HG03457 (cell line): ENCODE results near the gene DNAI2.
"Not testable (repeated sequence)": the region's sequence is repeated elsewhere in the genome, so short reads cannot be mapped to it uniquely, and the experiment has no call there.

ENCODE experiments used
- ATAC-seq: cut with Tn5 transposase; IDR thresholded peaks from one replicate; pipeline ENCODE4 v1.9.1; 2021; ENCODE audit warnings: moderate number of reproducible peaks; ENCODE audit not compliant: unreplicated experiment

DNAI2 gene

DNA sequence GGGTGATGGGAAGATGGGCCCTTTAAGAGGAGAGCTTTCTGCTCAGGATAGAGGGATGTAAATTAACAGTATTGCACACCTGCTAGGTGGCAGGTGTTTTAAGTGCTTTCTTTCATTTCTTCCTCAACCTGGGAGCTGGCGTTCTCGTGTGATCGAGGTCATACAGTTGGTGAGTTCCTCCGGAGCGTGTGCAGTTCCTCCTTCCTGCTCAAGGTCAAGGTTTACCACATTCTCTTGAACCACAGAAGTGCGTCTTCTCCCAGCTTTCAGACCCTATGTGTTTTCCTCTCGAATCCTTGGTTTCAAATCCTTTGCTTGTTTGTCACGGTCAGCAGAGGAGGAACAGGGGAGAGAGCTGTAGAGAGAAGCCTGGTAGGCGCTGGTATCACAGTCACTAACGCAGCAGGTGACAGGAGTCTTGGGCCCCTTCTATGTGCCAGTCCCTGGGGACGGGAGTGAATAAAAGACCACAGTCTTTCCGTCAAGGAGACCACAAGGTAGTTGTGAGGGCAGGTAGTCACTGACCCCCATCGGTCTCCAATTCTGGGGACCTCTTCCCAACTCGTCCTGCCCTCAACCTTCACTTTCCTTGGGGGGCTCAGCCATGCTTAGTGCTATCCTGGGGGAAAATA is 791 bp downstream of the DNAI2 start:
- no peak for ATAC-seq

- ATAC-seq = no peak
Measured at GRCh38 chr17:74276051-74276476, 2.0 kb downstream of the DNAI2 start.

- no peak for ATAC-seq
Measured at GRCh38 chr17:74276541-74277009, 2.5 kb downstream of the DNAI2 start.

DNA sequence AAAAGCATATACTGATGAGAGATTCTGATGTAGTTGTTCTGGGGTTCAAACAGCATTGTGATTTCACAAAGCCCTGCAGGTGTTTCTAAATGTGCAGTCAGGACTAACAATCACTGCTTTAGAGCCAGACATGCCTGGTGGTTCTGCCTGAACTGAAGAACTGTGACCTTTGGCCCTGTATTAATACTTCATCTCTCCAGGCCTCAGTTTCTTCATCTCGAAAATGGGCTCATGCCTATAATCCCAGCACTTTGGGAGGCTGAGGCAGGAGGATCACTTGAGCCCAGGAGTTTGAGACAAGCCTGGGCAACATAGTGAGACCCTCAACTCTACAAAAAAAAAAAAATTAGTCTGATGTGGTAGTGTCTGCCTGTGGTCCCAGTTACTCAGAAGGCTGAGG is 3.9 kb downstream of the DNAI2 start:
- no peak for ATAC-seq

DNA sequence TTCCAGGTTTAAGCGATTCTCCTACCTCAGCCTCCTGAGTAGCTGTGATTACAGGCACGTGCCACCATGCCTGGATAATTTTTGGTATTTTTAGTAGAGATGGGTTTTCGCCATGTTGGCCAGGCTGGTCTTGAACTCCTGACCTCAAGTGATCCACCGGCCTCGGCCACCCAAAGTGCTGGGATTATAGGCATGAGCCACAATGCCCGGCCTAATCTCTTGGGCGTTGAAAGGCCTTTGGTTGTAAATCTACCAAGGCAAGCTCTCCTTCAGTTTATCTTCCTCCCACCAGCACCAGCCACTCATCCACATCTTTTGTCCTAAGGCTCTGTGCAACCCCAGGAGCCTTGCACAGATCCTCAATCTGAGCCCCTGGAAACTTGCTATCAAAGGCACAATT is 5.6 kb downstream of the DNAI2 start:
- ATAC-seq = not testable (repeated sequence)

- no peak for ATAC-seq
Measured at GRCh38 chr17:74280093-74280513, 6.1 kb downstream of the DNAI2 start.

DNA sequence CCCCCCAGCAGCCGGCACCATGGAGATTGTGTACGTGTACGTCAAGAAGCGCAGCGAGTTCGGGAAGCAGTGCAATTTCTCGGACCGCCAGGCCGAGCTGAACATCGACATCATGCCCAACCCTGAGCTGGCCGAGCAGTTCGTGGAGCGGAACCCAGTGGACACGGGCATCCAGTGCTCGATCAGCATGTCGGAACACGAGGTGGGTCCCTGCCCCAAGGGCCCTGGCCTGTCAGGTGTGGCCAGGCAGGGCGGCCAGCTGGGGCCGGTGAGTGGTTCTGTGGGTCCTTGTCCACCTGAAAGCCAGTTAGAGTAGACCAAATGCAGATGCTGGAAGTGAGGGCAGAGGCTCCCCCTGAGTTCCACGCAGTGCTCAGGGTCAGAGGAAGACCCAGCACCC is 7.8 kb downstream of the DNAI2 start:
- no peak for ATAC-seq

DNA sequence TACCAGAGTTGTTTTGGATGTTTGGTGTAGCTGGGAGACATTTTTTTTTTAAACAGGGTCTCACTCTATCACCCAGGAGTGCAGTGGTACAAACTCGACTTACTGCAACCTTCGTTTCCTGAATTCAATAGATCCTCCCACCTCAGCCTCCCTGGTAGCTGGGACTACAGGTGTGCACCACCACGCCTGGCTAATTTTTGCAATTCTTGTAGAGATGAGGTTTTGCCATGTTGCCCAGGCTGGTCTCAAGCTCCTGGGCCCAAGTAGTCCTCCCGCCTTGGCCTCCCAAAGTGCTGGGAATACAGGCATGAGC is 8.2 kb downstream of the DNAI2 start:
- ATAC-seq = not testable (repeated sequence)

GRCh38 chr17:74282587-74283370 is 8.7 kb downstream of the DNAI2 start:
- ATAC-seq = no peak

- ATAC-seq = no peak
Measured at GRCh38 chr17:74283371-74283673, 9.3 kb downstream of the DNAI2 start.

- no peak for ATAC-seq
Measured at GRCh38 chr17:74287031-74287602, 13.1 kb downstream of the DNAI2 start.

- no peak for ATAC-seq
Measured at GRCh38 chr17:74288785-74289184, 14.8 kb downstream of the DNAI2 start.

- ATAC-seq = no peak
Measured at GRCh38 chr17:74289688-74290087, 15.7 kb downstream of the DNAI2 start.

- ATAC-seq = no peak
Measured at GRCh38 chr17:74290340-74290739, 16.3 kb downstream of the DNAI2 start.

DNA sequence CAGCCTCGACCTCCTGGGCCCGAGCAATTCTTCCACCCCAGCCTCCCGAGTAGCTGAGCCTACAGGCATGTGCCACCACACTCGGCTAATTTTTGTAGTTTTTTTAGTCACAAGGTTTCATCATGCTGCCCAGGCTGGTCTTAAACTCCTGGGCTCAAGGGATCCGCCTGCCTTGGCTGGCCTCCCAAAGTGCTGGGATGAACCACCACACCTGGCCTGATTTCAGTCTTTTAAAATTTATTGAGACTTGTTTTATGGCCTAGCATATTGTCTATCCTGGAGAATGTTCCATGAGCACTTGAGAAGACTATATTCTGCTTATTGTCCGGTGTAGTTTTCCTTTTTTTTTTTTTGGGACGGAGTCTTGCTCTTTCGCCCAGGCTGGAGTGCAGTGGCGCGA is 18.5 kb downstream of the DNAI2 start:
- ATAC-seq = no peak

GRCh38 chr17:74295625-74296547 is 21.9 kb downstream of the DNAI2 start:
- no peak for ATAC-seq

DNA sequence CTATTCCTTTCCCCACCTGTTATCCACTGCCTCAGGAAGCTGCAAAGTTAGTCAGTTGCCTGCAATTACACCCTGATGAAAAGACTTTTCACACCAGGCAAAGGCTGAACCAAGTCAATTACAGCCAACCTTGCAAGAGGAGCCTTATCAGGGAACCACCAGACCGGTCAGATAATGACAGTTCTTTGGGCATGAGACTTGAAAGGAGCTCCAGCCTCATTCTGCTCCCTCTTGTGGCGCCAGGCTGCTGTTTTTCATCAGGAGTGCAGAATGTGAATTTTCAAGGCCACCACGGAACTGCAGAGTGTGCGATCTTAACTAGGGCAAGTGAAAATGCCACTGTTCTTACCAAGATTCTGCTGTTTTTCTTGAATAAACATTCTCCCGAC is 22.5 kb downstream of the DNAI2 start:
- ATAC-seq = no peak

DNA sequence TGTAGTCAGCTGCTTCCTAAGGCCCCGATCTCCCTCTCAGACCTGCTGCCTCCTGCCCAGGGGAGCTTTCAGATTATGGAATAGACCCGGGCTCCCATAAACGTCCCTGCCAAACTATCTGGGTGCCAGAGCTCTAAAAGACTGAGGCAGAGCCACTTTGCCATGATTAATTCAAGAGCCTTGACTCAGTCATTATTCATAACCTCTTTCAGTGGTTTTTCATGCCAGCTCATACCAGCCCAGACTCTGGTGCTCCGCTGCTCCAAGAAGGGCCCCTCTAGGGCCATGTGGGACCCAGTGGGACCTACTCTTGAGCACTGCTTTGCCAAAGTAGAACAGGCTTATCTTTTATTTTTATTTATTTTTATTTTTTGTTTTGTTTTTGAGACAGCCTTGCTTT is 23.9 kb downstream of the DNAI2 start:
- no peak for ATAC-seq

GRCh38 chr17:74298778-74299177 is 24.7 kb downstream of the DNAI2 start:
- no peak for ATAC-seq

DNA sequence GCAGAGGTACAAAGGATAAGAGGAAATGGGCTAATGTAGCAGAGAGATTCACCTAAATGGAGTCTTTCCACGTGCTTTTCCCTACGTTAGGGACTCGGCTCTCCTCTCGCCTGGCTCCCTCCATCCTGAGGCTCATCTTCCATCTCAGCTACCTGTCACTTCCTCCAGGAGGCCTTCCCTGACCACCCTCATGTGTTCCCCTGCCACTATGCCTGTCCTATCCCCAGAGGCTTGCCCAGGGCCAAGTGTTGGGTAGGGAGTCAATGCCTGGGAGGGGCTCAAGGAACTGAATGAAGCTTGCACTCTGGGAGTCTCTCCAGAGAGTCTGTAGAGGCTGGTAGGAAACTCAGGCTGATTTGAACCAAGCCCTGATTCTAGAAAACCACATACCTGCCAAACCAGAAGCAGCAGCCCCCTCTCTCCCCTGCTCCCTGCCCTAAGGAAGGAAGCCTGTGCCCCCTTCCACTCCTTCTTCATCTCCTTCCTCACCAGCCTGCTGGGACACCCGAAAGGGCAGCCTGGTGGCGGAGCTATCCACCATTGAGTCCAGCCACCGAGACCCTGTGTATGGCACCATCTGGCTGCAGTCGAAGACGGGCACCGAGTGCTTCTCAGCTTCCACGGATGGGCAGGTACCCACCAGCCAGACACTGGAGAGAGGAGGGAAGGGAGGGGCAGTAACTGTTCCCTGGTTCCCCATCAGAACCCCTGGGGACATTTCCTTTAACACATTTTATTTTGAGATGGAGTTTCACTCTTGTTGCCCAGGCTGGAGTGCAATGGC is 25.4 kb downstream of the DNAI2 start:
- ATAC-seq = no peak

DNA sequence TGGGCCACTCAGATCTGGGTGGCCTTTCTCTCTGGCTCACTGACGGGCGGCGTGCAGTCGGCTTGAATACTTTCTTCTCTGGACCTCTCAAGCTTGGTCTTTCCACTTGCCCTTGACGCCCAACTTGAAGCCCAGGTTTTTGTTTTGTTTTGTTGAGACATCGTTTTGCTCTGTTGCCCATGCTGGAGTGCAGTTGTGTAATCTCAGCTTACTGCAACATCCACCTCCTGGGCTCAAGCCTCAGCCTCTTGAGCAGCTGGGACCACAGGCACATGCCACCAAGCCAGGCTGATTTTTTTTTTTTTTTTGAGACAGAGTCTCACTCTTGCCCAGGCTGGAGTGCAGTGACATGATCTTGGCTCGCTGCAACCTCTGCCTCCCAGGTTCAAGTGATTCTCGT is 29.3 kb downstream of the DNAI2 start:
- ATAC-seq = no peak
